Measurements from ENCODE around the gene SLC16A8. TPM values are rescaled to one million over a fixed set of nuclear protein-coding genes. Genes with fewer than 3 reads are reported as not detected.
A peak's percentile ranks its signal among the peaks of the same experiment; 100 is the strongest.

Gene SLC16A8
- total RNA-seq (not detected), polyA plus RNA-seq (not detected), total RNA-seq (0 to 0.35 (median 0.11) reads per million in 6 experiments)

GRCh38 chr22:38083931-38084631, at the start of gene SLC16A8:
TSS of gene SLC16A8 (minus strand) at chr22:38084184. CDS start at chr22:38082873, 1,311 bp downstream.
- Mint-ChIP-seq H3K4me3 (peak within 1 kb of the TSS in 6 of 10 donors; percentile 9 to 38 (median 26)), H3K27ac (no peak within 1 kb of the TSS), H3K4me1 (peaks cover 0 to 10% (median 5%) of the 10 kb centered on the region in 4 donors), H3K27me3 (peaks cover 4 to 43% (median 12%) of the 10 kb centered on the region in 5 donors), H3K36me3 (peaks cover 0 to 12% (median 4%) of the 10 kb centered on the region in 3 donors), H3K9me3 (no peaks in the 10 kb centered on the region)
- POLR2A ChIA-PET: no interaction called here
- no peak for DNase-seq
- no peak for ATAC-seq

- no peak for ATAC-seq
- H3K4me3 Mint-ChIP-seq: no peak overlapping the region
- peaks cover 0 to 59% (median 14%) of the 10 kb centered on the region in 3 donors for H3K36me3 Mint-ChIP-seq
- no peaks in the 10 kb centered on the region for H3K4me1 Mint-ChIP-seq
- no peak overlapping the region for H3K27ac Mint-ChIP-seq
- H3K9me3 Mint-ChIP-seq: no peaks in the 10 kb centered on the region
- no peak for DNase-seq
- no peaks in the 10 kb centered on the region for H3K27me3 Mint-ChIP-seq
- POLR2A ChIA-PET: no interaction called here
Measured at GRCh38 chr22:38133331-38133730, 49.3 kb upstream of the SLC16A8 start.

GRCh38 chr22:38132794-38133193, 48.8 kb upstream of the SLC16A8 start:
- POLR2A ChIA-PET: no interaction called here
- H3K4me1 Mint-ChIP-seq: no peaks in the 10 kb centered on the region
- peaks cover 0 to 57% (median 12%) of the 10 kb centered on the region in 3 donors for H3K36me3 Mint-ChIP-seq
- H3K9me3 Mint-ChIP-seq: no peaks in the 10 kb centered on the region
- H3K27ac Mint-ChIP-seq: no peak overlapping the region
- no peak for ATAC-seq
- DNase-seq: no peak
- no peak overlapping the region for H3K4me3 Mint-ChIP-seq
- no peaks in the 10 kb centered on the region for H3K27me3 Mint-ChIP-seq

- Mint-ChIP-seq H3K9me3 (no peaks in the 10 kb centered on the region), H3K4me3 (no peak overlapping the region), H3K4me1 (no peaks in the 10 kb centered on the region), H3K36me3 (peaks cover 0 to 58% (median 9%) of the 10 kb centered on the region in 3 donors), H3K27ac (no peak overlapping the region), H3K27me3 (no peaks in the 10 kb centered on the region)
- ATAC-seq (no peak), DNase-seq (no peak)
- POLR2A ChIA-PET: no interaction called here
Measured at GRCh38 chr22:38132136-38132535, 48.2 kb upstream of the SLC16A8 start.

- Mint-ChIP-seq H3K4me1 (peaks cover 0 to 2% (median 0%) of the 10 kb centered on the region in 4 donors), H3K27me3 (no peaks in the 10 kb centered on the region), H3K9me3 (no peaks in the 10 kb centered on the region), H3K27ac (peak overlapping the region in 1 of 10 donors; percentile 49), H3K36me3 (peaks cover 0 to 61% (median 9%) of the 10 kb centered on the region in 3 donors), H3K4me3 (no peak overlapping the region)
- DNase-seq (no peak), ATAC-seq (no peak)
- POLR2A ChIA-PET: no interaction called here
Measured at GRCh38 chr22:38131399-38131798, 47.4 kb upstream of the SLC16A8 start.

GRCh38 chr22:38129856-38130255, 45.9 kb upstream of the SLC16A8 start:
- POLR2A ChIA-PET: no interaction called here
- H3K27ac Mint-ChIP-seq: no peak overlapping the region

GRCh38 chr22:38129021-38129420, 45.0 kb upstream of the SLC16A8 start:
- H3K27me3 Mint-ChIP-seq: no peaks in the 10 kb centered on the region
- peaks cover 0 to 46% (median 8%) of the 10 kb centered on the region in 3 donors for H3K36me3 Mint-ChIP-seq
- ATAC-seq (no peak), DNase-seq (no peak)
- H3K9me3 Mint-ChIP-seq: no peaks in the 10 kb centered on the region
- H3K27ac Mint-ChIP-seq: no peak overlapping the region
- POLR2A ChIA-PET: no interaction called here
- peaks cover 0 to 2% (median 0%) of the 10 kb centered on the region in 4 donors for H3K4me1 Mint-ChIP-seq
- H3K4me3 Mint-ChIP-seq: no peak overlapping the region

More at GRCh38 chr22:38129856-38130255, 45.9 kb upstream of the SLC16A8 start:
- no peak overlapping the region for H3K4me3 Mint-ChIP-seq
- no peaks in the 10 kb centered on the region for H3K27me3 Mint-ChIP-seq
- peaks cover 0 to 2% (median 0%) of the 10 kb centered on the region in 4 donors for H3K4me1 Mint-ChIP-seq
- H3K36me3 Mint-ChIP-seq: peaks cover 0 to 50% (median 10%) of the 10 kb centered on the region in 3 donors
- H3K9me3 Mint-ChIP-seq: no peaks in the 10 kb centered on the region
- DNase-seq: no peak
- no peak for ATAC-seq

- DNase-seq (no peak), ATAC-seq (no peak)
- H3K27ac Mint-ChIP-seq: no peak overlapping the region
- POLR2A ChIA-PET: no interaction called here
- no peak overlapping the region for H3K4me3 Mint-ChIP-seq
- peaks cover 0 to 40% (median 8%) of the 10 kb centered on the region in 3 donors for H3K36me3 Mint-ChIP-seq
- H3K4me1 Mint-ChIP-seq: peaks cover 0 to 2% (median 0%) of the 10 kb centered on the region in 4 donors
- no peaks in the 10 kb centered on the region for H3K27me3 Mint-ChIP-seq
- no peaks in the 10 kb centered on the region for H3K9me3 Mint-ChIP-seq
Measured at GRCh38 chr22:38127869-38128268, 43.9 kb upstream of the SLC16A8 start.

GRCh38 chr22:38126928-38127668, 43.1 kb upstream of the SLC16A8 start:
- Mint-ChIP-seq H3K27me3 (no peaks in the 10 kb centered on the region), H3K36me3 (peaks cover 0 to 35% (median 3%) of the 10 kb centered on the region in 3 donors), H3K4me1 (peaks cover 0 to 2% (median 0%) of the 10 kb centered on the region in 4 donors), H3K4me3 (no peak overlapping the region), H3K9me3 (no peaks in the 10 kb centered on the region), H3K27ac (peak overlapping the region in 1 of 10 donors; percentile 37)
- DNase-seq (no peak), ATAC-seq (no peak)
- POLR2A ChIA-PET: no interaction called here

GRCh38 chr22:38125751-38126201, 41.8 kb upstream of the SLC16A8 start:
- DNase-seq (no peak), ATAC-seq (no peak)
- H3K27me3 Mint-ChIP-seq: no peaks in the 10 kb centered on the region
- POLR2A ChIA-PET: no interaction called here
- H3K36me3 Mint-ChIP-seq: peaks cover 0 to 29% (median 2%) of the 10 kb centered on the region in 3 donors
- H3K27ac Mint-ChIP-seq: no peak overlapping the region
- H3K9me3 Mint-ChIP-seq: no peaks in the 10 kb centered on the region
- H3K4me3 Mint-ChIP-seq: no peak overlapping the region
- peaks cover 0 to 2% (median 0%) of the 10 kb centered on the region in 4 donors for H3K4me1 Mint-ChIP-seq

GRCh38 chr22:38125038-38125610, 41.1 kb upstream of the SLC16A8 start:
- no peak overlapping the region for H3K27ac Mint-ChIP-seq
- ATAC-seq (no peak), DNase-seq (no peak)
- H3K36me3 Mint-ChIP-seq: peaks cover 0 to 24% (median 2%) of the 10 kb centered on the region in 3 donors
- no peaks in the 10 kb centered on the region for H3K9me3 Mint-ChIP-seq
- POLR2A ChIA-PET: no interaction called here
- H3K27me3 Mint-ChIP-seq: no peaks in the 10 kb centered on the region
- H3K4me1 Mint-ChIP-seq: peaks cover 0 to 2% (median 0%) of the 10 kb centered on the region in 4 donors
- no peak overlapping the region for H3K4me3 Mint-ChIP-seq

- POLR2A ChIA-PET: no interaction called here
- no peak for DNase-seq
- no peaks in the 10 kb centered on the region for H3K9me3 Mint-ChIP-seq
- no peak overlapping the region for H3K4me3 Mint-ChIP-seq
- H3K27me3 Mint-ChIP-seq: no peaks in the 10 kb centered on the region
- H3K27ac Mint-ChIP-seq: peak overlapping the region in 2 of 10 donors; percentile 49 to 71
- peaks cover 0 to 2% (median 0%) of the 10 kb centered on the region in 4 donors for H3K4me1 Mint-ChIP-seq
- ATAC-seq: no peak
- peaks cover 0 to 23% (median 2%) of the 10 kb centered on the region in 3 donors for H3K36me3 Mint-ChIP-seq
Measured at GRCh38 chr22:38124236-38124974, 40.4 kb upstream of the SLC16A8 start.

Data from naive thymus-derived CD8-positive, alpha-beta T cell (primary cell).